Measurements from ENCODE around the gene MCU. TPM values are rescaled to one million over a fixed set of nuclear protein-coding genes. Genes with fewer than 3 reads are reported as not detected.

MCU gene
- total RNA-seq, 1 experiment from 2014 or later: 11.1 TPM

- no peak for DNase-seq (ENCODE audit: low read depth, low spot score)
- in situ Hi-C loops (cut with HindIII; ENCODE audit: low pct_unique_long_range_greater_than_20kb, low sequenced_read_pairs): no loop called here
Observed at GRCh38 chr10:72779874-72780273, 87.9 kb downstream of the MCU start.

GRCh38 chr10:72782649-72783330, 90.8 kb downstream of the MCU start:
- in situ Hi-C loops (cut with HindIII; ENCODE audit: low pct_unique_long_range_greater_than_20kb, low sequenced_read_pairs): no loop called here

GRCh38 chr10:72783410-72783833, 91.5 kb downstream of the MCU start:
- DNase-seq (ENCODE audit: low read depth, low spot score): no peak
- in situ Hi-C loops (cut with HindIII; ENCODE audit: low pct_unique_long_range_greater_than_20kb, low sequenced_read_pairs): no loop called here

More at GRCh38 chr10:72782649-72783330, 90.8 kb downstream of the MCU start:
- no peak for DNase-seq (ENCODE audit: low read depth, low spot score)

GRCh38 chr10:72784551-72785351, 92.8 kb downstream of the MCU start:
- DNase-seq (ENCODE audit: low read depth, low spot score): no peak
- in situ Hi-C loops (cut with HindIII; ENCODE audit: low pct_unique_long_range_greater_than_20kb, low sequenced_read_pairs): no loop called here

DNA sequence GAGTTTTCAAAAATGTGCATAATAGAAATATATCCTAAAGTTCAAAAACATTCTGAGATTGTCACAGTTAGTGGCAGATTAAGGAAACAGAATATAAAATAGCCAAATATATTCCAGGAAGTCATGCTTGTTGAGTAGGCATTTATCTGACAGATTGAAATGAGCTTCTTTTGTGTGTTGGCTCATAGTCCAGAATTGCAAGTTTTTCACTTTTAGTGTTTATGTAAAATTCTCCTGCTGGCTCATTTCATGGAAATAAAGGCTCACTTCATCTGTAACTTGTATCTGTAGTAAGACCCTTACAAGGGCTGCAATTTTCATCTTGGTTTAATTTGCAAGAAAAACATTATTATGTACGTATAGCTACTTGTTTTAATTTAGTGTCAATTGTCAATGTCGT, 93.5 kb downstream of the MCU start:
- in situ Hi-C loops (cut with HindIII; ENCODE audit: low pct_unique_long_range_greater_than_20kb, low sequenced_read_pairs): no loop called here
- DNase-seq (ENCODE audit: low read depth, low spot score): no peak

GRCh38 chr10:72790216-72790990, 98.5 kb downstream of the MCU start:
- in situ Hi-C loops (cut with HindIII; ENCODE audit: low pct_unique_long_range_greater_than_20kb, low sequenced_read_pairs): no loop called here
- DNase-seq (ENCODE audit: low read depth, low spot score): no peak

GRCh38 chr10:72792288-72792687, 100.3 kb downstream of the MCU start:
- no peak for DNase-seq (ENCODE audit: low read depth, low spot score)
- in situ Hi-C loops (cut with HindIII; ENCODE audit: low pct_unique_long_range_greater_than_20kb, low sequenced_read_pairs): no loop called here

DNA sequence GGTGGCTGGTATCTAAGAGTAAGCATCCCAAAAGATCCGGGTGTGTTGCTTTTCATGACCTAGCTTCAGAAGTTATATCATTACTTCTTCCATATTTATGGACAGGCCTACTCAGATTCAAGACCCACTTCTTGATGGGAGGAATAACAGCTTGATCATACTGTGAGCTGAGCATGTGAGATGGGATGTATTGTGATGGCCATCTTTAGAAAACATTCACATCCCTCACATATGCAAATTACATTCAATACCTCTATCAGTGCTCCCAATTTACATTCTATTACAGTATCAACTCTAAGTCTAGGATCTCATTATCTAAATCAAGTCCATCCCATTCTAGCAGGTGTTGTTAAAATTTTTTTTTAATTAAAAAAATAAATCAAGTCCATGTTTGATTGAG, 101.8 kb downstream of the MCU start:
- DNase-seq (ENCODE audit: low read depth, low spot score): no peak
- in situ Hi-C loops (cut with HindIII; ENCODE audit: low pct_unique_long_range_greater_than_20kb, low sequenced_read_pairs): no loop called here

- in situ Hi-C loops (cut with HindIII; ENCODE audit: low pct_unique_long_range_greater_than_20kb, low sequenced_read_pairs): no loop called here
- no peak for DNase-seq (ENCODE audit: low read depth, low spot score)
Observed at GRCh38 chr10:72794260-72794659, 102.3 kb downstream of the MCU start.

- DNase-seq (ENCODE audit: low read depth, low spot score): no peak
Observed at GRCh38 chr10:72796042-72796441, 104.1 kb downstream of the MCU start.

DNA sequence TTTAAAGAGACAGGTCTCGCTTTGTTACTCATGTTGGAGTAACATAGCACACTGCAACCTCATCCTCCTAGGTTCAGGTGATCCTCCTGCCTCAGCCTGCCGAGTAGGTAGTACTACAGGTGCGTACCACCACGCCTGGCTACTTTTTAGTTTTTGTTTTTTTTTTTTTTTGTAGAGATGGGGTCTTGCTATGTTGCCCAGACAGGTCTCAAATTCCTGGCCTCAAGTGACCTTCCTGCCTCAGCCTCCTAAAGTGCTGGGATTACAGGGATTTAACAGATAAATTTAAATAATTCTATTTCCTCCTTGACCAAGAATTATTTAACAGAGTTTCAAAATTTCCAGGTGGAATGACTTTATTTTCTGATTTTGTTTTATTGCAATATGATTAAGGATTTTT, 104.6 kb downstream of the MCU start:
- DNase-seq (ENCODE audit: low read depth, low spot score): no peak
- in situ Hi-C loops (cut with HindIII; ENCODE audit: low pct_unique_long_range_greater_than_20kb, low sequenced_read_pairs): no loop called here

More at GRCh38 chr10:72796042-72796441, 104.1 kb downstream of the MCU start:
- in situ Hi-C loops (cut with HindIII; ENCODE audit: low pct_unique_long_range_greater_than_20kb, low sequenced_read_pairs): no loop called here

- peak; percentile 4 for DNase-seq (ENCODE audit: low read depth, low spot score)
- in situ Hi-C loops (cut with HindIII; ENCODE audit: low pct_unique_long_range_greater_than_20kb, low sequenced_read_pairs): no loop called here
Observed at GRCh38 chr10:72800000-72800740, 108.2 kb downstream of the MCU start.

GRCh38 chr10:72800741-72801092, 108.8 kb downstream of the MCU start:
- DNase-seq (ENCODE audit: low read depth, low spot score): no peak
- in situ Hi-C loops (cut with HindIII; ENCODE audit: low pct_unique_long_range_greater_than_20kb, low sequenced_read_pairs): no loop called here

DNA sequence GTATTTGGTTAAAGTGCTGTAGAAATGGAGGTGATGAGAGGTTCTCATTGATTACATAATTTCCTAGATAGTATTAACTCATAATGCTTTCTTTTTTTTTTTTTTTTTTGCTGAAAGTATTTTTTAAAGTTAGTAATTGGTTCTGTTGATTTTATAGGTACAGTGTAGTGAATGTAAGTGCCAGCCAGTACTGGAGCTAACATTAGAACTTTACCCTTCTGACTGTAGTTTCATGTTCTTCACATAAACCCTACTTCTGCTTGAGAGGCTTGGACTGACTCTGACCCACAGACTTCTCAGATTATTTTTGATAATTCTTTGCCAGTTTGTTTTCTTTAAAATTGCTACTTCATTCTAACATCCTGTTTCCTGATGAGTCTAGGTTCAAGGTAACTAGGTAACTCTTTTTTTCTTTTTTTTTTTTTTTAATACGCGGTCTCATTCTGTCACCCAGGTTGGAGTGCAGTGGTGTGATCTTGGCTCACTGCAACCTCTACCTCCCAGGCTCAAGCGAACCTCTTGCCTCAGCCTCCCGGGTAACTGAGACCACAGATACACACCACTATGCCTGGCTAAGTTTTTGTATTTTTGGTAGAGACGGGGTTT, 109.4 kb downstream of the MCU start:
- no peak for DNase-seq (ENCODE audit: low read depth, low spot score)
- in situ Hi-C loops (cut with HindIII; ENCODE audit: low pct_unique_long_range_greater_than_20kb, low sequenced_read_pairs): no loop called here

- in situ Hi-C loops (cut with HindIII; ENCODE audit: low pct_unique_long_range_greater_than_20kb, low sequenced_read_pairs): no loop called here
- DNase-seq (ENCODE audit: low read depth, low spot score): no peak
Observed at GRCh38 chr10:72802332-72802731, 110.4 kb downstream of the MCU start.

GRCh38 chr10:72802763-72803505, 111.0 kb downstream of the MCU start:
- in situ Hi-C loops (cut with HindIII; ENCODE audit: low pct_unique_long_range_greater_than_20kb, low sequenced_read_pairs): no loop called here

DNA sequence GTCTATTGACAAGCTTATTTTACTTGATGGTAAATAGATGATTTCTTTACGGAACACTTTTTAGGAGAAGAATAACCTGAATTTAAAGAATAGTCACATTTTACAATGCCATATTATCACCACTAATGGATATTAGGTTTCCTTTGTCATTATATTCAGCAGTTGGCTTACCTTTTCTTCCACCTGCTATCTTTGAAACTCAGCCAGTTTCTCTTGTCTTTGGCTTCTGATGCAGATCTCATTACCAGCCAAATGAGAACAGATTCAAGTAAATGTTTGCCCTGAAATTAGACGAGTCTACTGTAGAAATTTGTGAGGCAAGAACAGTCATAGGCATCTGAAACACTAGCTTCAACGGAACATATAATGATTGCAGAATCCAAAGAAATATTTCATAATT, 116.1 kb downstream of the MCU start:
- DNase-seq (ENCODE audit: low read depth, low spot score): no peak
- in situ Hi-C loops (cut with HindIII; ENCODE audit: low pct_unique_long_range_greater_than_20kb, low sequenced_read_pairs): no loop called here

More at GRCh38 chr10:72802763-72803505, 111.0 kb downstream of the MCU start:
- DNase-seq (ENCODE audit: low read depth, low spot score): no peak
